ENCODE measurements around the gene AKT3. TPM values are rescaled to one million over a fixed set of nuclear protein-coding genes. Genes with fewer than 3 reads are reported as not detected.

Gene AKT3
- total and polyA plus RNA-seq, 5 donors from 2014 or later, result 0.81 to 84.2 (median 2.8) TPM

- Histone ChIP-seq H3K27me3 (ENCODE audit: control insufficient read depth, insufficient read depth, low read length) (no peaks in the 10 kb centered on the region), H3K4me1 (ENCODE audit: control insufficient read depth, insufficient read depth, low read length, poor library complexity, severe bottlenecking) (no peaks in the 10 kb centered on the region), H3K9me3 (ENCODE audit: control insufficient read depth in 2 of 2, low read length in 2 of 2) (no peaks in the 10 kb centered on the region), H3K4me3 (ENCODE audit: low read depth, low read length) (no peak overlapping the region), H3K36me3 (ENCODE audit: control insufficient read depth, insufficient read depth, low read length) (peaks cover 18% of the 10 kb centered on the region), H3K27ac (ENCODE audit: insufficient read depth, low read length, poor library complexity, severe bottlenecking) (no peak overlapping the region)
- Mint-ChIP-seq H3K36me3 (peaks cover 43% of the 10 kb centered on the region), H3K4me1 (peaks cover 0 to 19% (median 10%) of the 10 kb centered on the region in 4 donors), H3K9me3 (no peaks in the 10 kb centered on the region), H3K27ac (peak overlapping the region in 2 of 3 donors; percentile 44), H3K27me3 (no peaks in the 10 kb centered on the region), H3K4me3 (no peak overlapping the region)
- no peak for ATAC-seq (ENCODE audit: low read depth in 2 of 2)
- DNase-seq, result no peak
Measured at GRCh38 chr1:243507672-243508302, 342.3 kb downstream of the AKT3 start.

DNA sequence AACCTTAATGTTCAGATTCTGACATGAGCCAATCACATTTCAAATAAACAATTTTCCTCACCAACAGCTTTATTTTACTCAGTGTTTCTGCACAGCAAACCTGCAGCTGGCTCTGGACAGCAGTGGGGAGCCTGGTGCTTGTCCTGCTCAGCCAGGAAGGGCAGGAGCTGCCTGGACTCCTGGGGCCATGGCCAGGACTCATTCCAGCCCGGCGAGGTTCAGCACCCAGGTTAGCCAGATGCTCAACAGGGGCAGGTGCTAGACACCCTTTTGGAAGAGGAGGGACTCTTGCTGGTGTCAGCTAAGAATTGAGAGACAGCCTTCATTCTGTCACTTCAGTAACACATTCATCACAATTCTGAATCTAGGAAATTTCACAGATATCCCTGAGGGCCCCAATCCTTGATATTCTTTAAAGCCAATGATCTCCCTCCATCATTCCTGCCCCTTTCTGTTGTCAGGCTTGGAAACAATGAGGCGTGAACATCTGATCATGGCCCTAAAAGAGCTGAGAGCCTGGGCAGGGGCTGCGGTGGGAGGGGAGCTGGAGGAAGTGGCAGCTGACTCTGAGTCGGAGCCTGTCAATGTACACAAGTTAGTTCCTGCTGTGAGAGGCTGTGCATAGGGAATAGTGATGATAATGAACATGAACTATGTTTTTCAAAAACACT, 342.9 kb downstream of the AKT3 start:
- no peaks in the 10 kb centered on the region for H3K27me3 Mint-ChIP-seq
- no peak for DNase-seq
- peaks cover 43% of the 10 kb centered on the region for H3K36me3 Mint-ChIP-seq
- no peaks in the 10 kb centered on the region for H3K27me3 ChIP-seq (ENCODE audit: control insufficient read depth, insufficient read depth, low read length)
- H3K4me3 Mint-ChIP-seq, result no peak overlapping the region
- no peak overlapping the region for H3K27ac ChIP-seq (ENCODE audit: insufficient read depth, low read length, poor library complexity, severe bottlenecking)
- H3K4me1 Mint-ChIP-seq, result peaks cover 0 to 19% (median 10%) of the 10 kb centered on the region in 4 donors
- H3K9me3 ChIP-seq (ENCODE audit: control insufficient read depth in 2 of 2, low read length in 2 of 2), result no peaks in the 10 kb centered on the region
- H3K36me3 ChIP-seq (ENCODE audit: control insufficient read depth, insufficient read depth, low read length), result peaks cover 18% of the 10 kb centered on the region
- H3K27ac Mint-ChIP-seq, result peak overlapping the region in 2 of 3 donors; percentile 44
- H3K4me1 ChIP-seq (ENCODE audit: control insufficient read depth, insufficient read depth, low read length, poor library complexity, severe bottlenecking), result no peaks in the 10 kb centered on the region
- no peak for ATAC-seq (ENCODE audit: low read depth in 2 of 2)
- H3K9me3 Mint-ChIP-seq, result no peaks in the 10 kb centered on the region
- no peak overlapping the region for H3K4me3 ChIP-seq (ENCODE audit: low read depth, low read length)

- no peak overlapping the region for H3K4me3 Mint-ChIP-seq
Measured at GRCh38 chr1:243505986-243506689, 343.9 kb downstream of the AKT3 start.

DNA sequence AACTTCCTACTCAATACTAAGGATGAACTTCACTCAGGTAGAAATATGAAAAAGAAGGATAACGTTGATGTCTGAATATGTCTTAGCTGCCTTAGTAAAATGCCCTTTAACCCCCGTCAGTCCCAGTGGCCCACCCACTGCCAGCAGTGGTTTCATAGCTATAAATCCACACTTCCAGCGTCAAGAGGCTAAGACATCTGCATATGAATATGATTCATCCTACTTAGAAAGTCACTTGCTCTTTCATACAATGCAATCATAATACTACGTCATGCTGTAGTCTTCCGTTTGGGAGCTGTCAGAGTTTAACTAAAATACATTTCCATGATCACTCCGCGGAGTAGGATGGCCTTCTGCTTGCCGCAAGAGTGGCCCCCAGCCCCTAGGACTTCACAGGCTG, 346.9 kb downstream of the AKT3 start:
- Mint-ChIP-seq H3K4me3 (no peak overlapping the region), H3K27ac (peak overlapping the region in 1 of 3 donors; percentile 12), H3K4me1 (peaks cover 0 to 10% (median 3%) of the 10 kb centered on the region in 4 donors), H3K27me3 (no peaks in the 10 kb centered on the region), H3K9me3 (no peaks in the 10 kb centered on the region), H3K36me3 (peaks cover 38% of the 10 kb centered on the region)
- H3K27ac ChIP-seq (ENCODE audit: insufficient read depth, low read length, poor library complexity, severe bottlenecking), result no peak overlapping the region
- no peak overlapping the region for H3K4me3 ChIP-seq (ENCODE audit: low read depth, low read length)
- H3K36me3 ChIP-seq (ENCODE audit: control insufficient read depth, insufficient read depth, low read length), result peaks cover 11% of the 10 kb centered on the region
- H3K27me3 ChIP-seq (ENCODE audit: control insufficient read depth, insufficient read depth, low read length), result no peaks in the 10 kb centered on the region
- H3K9me3 ChIP-seq (ENCODE audit: control insufficient read depth in 2 of 2, low read length in 2 of 2), result no peaks in the 10 kb centered on the region
- DNase-seq, result no peak
- H3K4me1 ChIP-seq (ENCODE audit: control insufficient read depth, insufficient read depth, low read length, poor library complexity, severe bottlenecking), result no peaks in the 10 kb centered on the region
- ATAC-seq (ENCODE audit: low read depth in 2 of 2), result no peak

More at GRCh38 chr1:243505986-243506689, 343.9 kb downstream of the AKT3 start:
- Mint-ChIP-seq H3K27ac (peak overlapping the region in 2 of 3 donors; percentile 56 to 72), H3K9me3 (no peaks in the 10 kb centered on the region), H3K36me3 (peaks cover 44% of the 10 kb centered on the region), H3K27me3 (no peaks in the 10 kb centered on the region), H3K4me1 (peaks cover 0 to 19% (median 10%) of the 10 kb centered on the region in 4 donors)
- ATAC-seq (ENCODE audit: low read depth in 2 of 2) (no peak), DNase-seq (no peak)
- peaks cover 11% of the 10 kb centered on the region for H3K36me3 ChIP-seq (ENCODE audit: control insufficient read depth, insufficient read depth, low read length)
- H3K4me1 ChIP-seq (ENCODE audit: control insufficient read depth, insufficient read depth, low read length, poor library complexity, severe bottlenecking), result no peaks in the 10 kb centered on the region
- no peak overlapping the region for H3K4me3 ChIP-seq (ENCODE audit: low read depth, low read length)
- no peaks in the 10 kb centered on the region for H3K27me3 ChIP-seq (ENCODE audit: control insufficient read depth, insufficient read depth, low read length)
- H3K27ac ChIP-seq (ENCODE audit: insufficient read depth, low read length, poor library complexity, severe bottlenecking), result no peak overlapping the region
- no peaks in the 10 kb centered on the region for H3K9me3 ChIP-seq (ENCODE audit: control insufficient read depth in 2 of 2, low read length in 2 of 2)

DNA sequence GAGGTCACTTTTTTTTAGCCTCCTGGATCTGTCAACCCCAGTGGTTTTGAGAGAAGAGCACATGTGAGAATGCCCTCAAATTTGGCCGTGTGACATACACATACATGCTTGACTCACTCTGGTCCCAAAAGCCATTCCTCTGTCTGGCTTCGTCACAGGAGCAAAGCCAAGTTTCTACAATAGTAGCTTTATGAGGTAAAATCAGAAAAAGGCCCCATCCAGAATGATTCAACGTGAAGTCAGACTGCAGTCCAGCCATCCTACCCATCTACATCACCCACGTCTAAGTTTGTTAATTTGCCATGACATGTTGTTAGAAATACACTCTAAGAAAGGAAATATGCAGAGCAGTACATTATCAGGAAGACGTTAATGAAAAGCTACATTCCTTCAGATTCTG, 349.0 kb downstream of the AKT3 start:
- H3K4me3 Mint-ChIP-seq, result no peak overlapping the region
- no peak for DNase-seq
- Histone ChIP-seq H3K36me3 (ENCODE audit: control insufficient read depth, insufficient read depth, low read length) (peaks cover 9% of the 10 kb centered on the region), H3K4me3 (ENCODE audit: low read depth, low read length) (no peak overlapping the region), H3K27ac (ENCODE audit: insufficient read depth, low read length, poor library complexity, severe bottlenecking) (no peak overlapping the region), H3K4me1 (ENCODE audit: control insufficient read depth, insufficient read depth, low read length, poor library complexity, severe bottlenecking) (no peaks in the 10 kb centered on the region), H3K9me3 (ENCODE audit: control insufficient read depth in 2 of 2, low read length in 2 of 2) (no peaks in the 10 kb centered on the region), H3K27me3 (ENCODE audit: control insufficient read depth, insufficient read depth, low read length) (no peaks in the 10 kb centered on the region)
- H3K27me3 Mint-ChIP-seq, result no peaks in the 10 kb centered on the region
- peaks cover 45% of the 10 kb centered on the region for H3K36me3 Mint-ChIP-seq
- ATAC-seq (ENCODE audit: low read depth in 2 of 2), result no peak
- peak overlapping the region in 1 of 3 donors; percentile 21 for H3K27ac Mint-ChIP-seq
- H3K4me1 Mint-ChIP-seq, result peaks cover 0 to 10% (median under 1%) of the 10 kb centered on the region in 4 donors
- H3K9me3 Mint-ChIP-seq, result peaks cover 0 to 2% (median 0%) of the 10 kb centered on the region in 7 donors

- ATAC-seq (ENCODE audit: low read depth in 2 of 2) (no peak), DNase-seq (no peak)
- no peak overlapping the region for H3K4me3 Mint-ChIP-seq
- Histone ChIP-seq H3K27ac (ENCODE audit: insufficient read depth, low read length, poor library complexity, severe bottlenecking) (no peak overlapping the region), H3K36me3 (ENCODE audit: control insufficient read depth, insufficient read depth, low read length) (peaks cover 6% of the 10 kb centered on the region), H3K27me3 (ENCODE audit: control insufficient read depth, insufficient read depth, low read length) (no peaks in the 10 kb centered on the region), H3K4me3 (ENCODE audit: low read depth, low read length) (no peak overlapping the region), H3K9me3 (ENCODE audit: control insufficient read depth in 2 of 2, low read length in 2 of 2) (no peaks in the 10 kb centered on the region), H3K4me1 (ENCODE audit: control insufficient read depth, insufficient read depth, low read length, poor library complexity, severe bottlenecking) (no peaks in the 10 kb centered on the region)
- peaks cover 0 to 2% (median 0%) of the 10 kb centered on the region in 7 donors for H3K9me3 Mint-ChIP-seq
- no peaks in the 10 kb centered on the region for H3K27me3 Mint-ChIP-seq
- peaks cover 0 to 8% (median under 1%) of the 10 kb centered on the region in 4 donors for H3K4me1 Mint-ChIP-seq
- peak overlapping the region in 1 of 3 donors; percentile 11 for H3K27ac Mint-ChIP-seq
- H3K36me3 Mint-ChIP-seq, result peaks cover 46% of the 10 kb centered on the region
Measured at GRCh38 chr1:243500512-243500911, 349.5 kb downstream of the AKT3 start.

- Histone ChIP-seq H3K9me3 (ENCODE audit: control insufficient read depth in 2 of 2, low read length in 2 of 2) (no peaks in the 10 kb centered on the region), H3K27me3 (ENCODE audit: control insufficient read depth, insufficient read depth, low read length) (no peaks in the 10 kb centered on the region), H3K4me1 (ENCODE audit: control insufficient read depth, insufficient read depth, low read length, poor library complexity, severe bottlenecking) (no peaks in the 10 kb centered on the region), H3K27ac (ENCODE audit: insufficient read depth, low read length, poor library complexity, severe bottlenecking) (no peak overlapping the region), H3K36me3 (ENCODE audit: control insufficient read depth, insufficient read depth, low read length) (peaks cover 6% of the 10 kb centered on the region), H3K4me3 (ENCODE audit: low read depth, low read length) (no peak overlapping the region)
- Mint-ChIP-seq H3K9me3 (peaks cover 0 to 2% (median 0%) of the 10 kb centered on the region in 7 donors), H3K27me3 (no peaks in the 10 kb centered on the region), H3K4me3 (no peak overlapping the region), H3K4me1 (peaks cover 0 to 2% (median under 1%) of the 10 kb centered on the region in 4 donors), H3K27ac (peak overlapping the region in 2 of 3 donors; percentile 11 to 48), H3K36me3 (peaks cover 38% of the 10 kb centered on the region)
- DNase-seq (no peak), ATAC-seq (ENCODE audit: low read depth in 2 of 2) (no peak)
Measured at GRCh38 chr1:243499711-243500110, 350.3 kb downstream of the AKT3 start.

Data from CD4-positive, CD25-positive, alpha-beta regulatory T cell (primary cell).